ENCODE data around the gene SND1.

GRCh38 chr7:128123291-128124037, 471.5 kb downstream of the SND1 start:
- TF ChIP-seq CTCF (IDR thresholded peaks at IDR 0.05 in 8 of 11, conservative IDR thresholded peaks at IDR 0.05 in 3 of 11) (no peak), POLR2A (IDR thresholded peaks at IDR 0.05) (no peak)
